ENCODE measurements around the gene AOAH. TPM values are rescaled to one million over a fixed set of nuclear protein-coding genes. Genes with fewer than 3 reads are reported as not detected.

AOAH gene
- total and polyA plus RNA-seq, 2 experiments from 2014 or later, result not detected

GRCh38 chr7:36563706-36564327 is 160.5 kb downstream of the AOAH start:
- H3K4me3 ChIP-seq, result no peak overlapping the region
- DNase-seq (ENCODE audit: low read depth in 1 of 2, low spot score in 1 of 2), result peak in 1 of 2 donors; percentile 34
- TF ChIP-seq CTCF (IDR thresholded peaks at IDR 0.05; ENCODE audit: low read depth, low read length), result no peak
- H3K27ac ChIP-seq, result peak overlapping the region; percentile 93
- no peaks in the 10 kb centered on the region for H3K9me3 ChIP-seq (ENCODE audit: low read depth)
- no peaks in the 10 kb centered on the region for H3K27me3 ChIP-seq
- no peaks in the 10 kb centered on the region for H3K36me3 ChIP-seq
- peaks cover 23% of the 10 kb centered on the region for H3K4me1 ChIP-seq (ENCODE audit: low read depth)

GRCh38 chr7:36562121-36562520 is 162.2 kb downstream of the AOAH start:
- H3K27me3 ChIP-seq, result no peaks in the 10 kb centered on the region
- H3K4me1 ChIP-seq (ENCODE audit: low read depth), result peaks cover 23% of the 10 kb centered on the region
- no peaks in the 10 kb centered on the region for H3K36me3 ChIP-seq
- H3K27ac ChIP-seq, result peak overlapping the region; percentile 34
- DNase-seq (ENCODE audit: low read depth in 1 of 2, low spot score in 1 of 2), result no peak
- no peak overlapping the region for H3K4me3 ChIP-seq
- no peaks in the 10 kb centered on the region for H3K9me3 ChIP-seq (ENCODE audit: low read depth)
- TF ChIP-seq CTCF (IDR thresholded peaks at IDR 0.05; ENCODE audit: low read depth, low read length), result no peak

- no peak for DNase-seq (ENCODE audit: low read depth in 1 of 2, low spot score in 1 of 2)
- H3K27ac ChIP-seq, result no peak overlapping the region
- no peaks in the 10 kb centered on the region for H3K27me3 ChIP-seq
- no peaks in the 10 kb centered on the region for H3K9me3 ChIP-seq (ENCODE audit: low read depth)
- no peaks in the 10 kb centered on the region for H3K4me1 ChIP-seq (ENCODE audit: low read depth)
- H3K36me3 ChIP-seq, result no peaks in the 10 kb centered on the region
- H3K4me3 ChIP-seq, result no peak overlapping the region
- TF ChIP-seq CTCF (IDR thresholded peaks at IDR 0.05; ENCODE audit: low read depth, low read length), result no peak
Measured at GRCh38 chr7:36549029-36549428, 175.3 kb downstream of the AOAH start.

GRCh38 chr7:36547416-36547815 is 176.9 kb downstream of the AOAH start:
- DNase-seq (ENCODE audit: low read depth in 1 of 2, low spot score in 1 of 2), result no peak
- no peak overlapping the region for H3K4me3 ChIP-seq
- H3K27me3 ChIP-seq, result no peaks in the 10 kb centered on the region
- no peaks in the 10 kb centered on the region for H3K9me3 ChIP-seq (ENCODE audit: low read depth)
- no peaks in the 10 kb centered on the region for H3K4me1 ChIP-seq (ENCODE audit: low read depth)
- no peak for TF ChIP-seq CTCF (IDR thresholded peaks at IDR 0.05; ENCODE audit: low read depth, low read length)
- H3K36me3 ChIP-seq, result no peaks in the 10 kb centered on the region
- H3K27ac ChIP-seq, result no peak overlapping the region

- no peaks in the 10 kb centered on the region for H3K9me3 ChIP-seq (ENCODE audit: low read depth)
- H3K4me1 ChIP-seq (ENCODE audit: low read depth), result no peaks in the 10 kb centered on the region
- H3K4me3 ChIP-seq, result no peak overlapping the region
- no peak overlapping the region for H3K27ac ChIP-seq
- TF ChIP-seq CTCF (IDR thresholded peaks at IDR 0.05; ENCODE audit: low read depth, low read length), result no peak
- no peaks in the 10 kb centered on the region for H3K36me3 ChIP-seq
- H3K27me3 ChIP-seq, result no peaks in the 10 kb centered on the region
- no peak for DNase-seq (ENCODE audit: low read depth in 1 of 2, low spot score in 1 of 2)
Measured at GRCh38 chr7:36546331-36546730, 178.0 kb downstream of the AOAH start.

Data from cardiac muscle cell (in vitro differentiated cells and primary cell).